Uterus (tissue), 4 donors: ENCODE results near the gene VRK2. TPM values are rescaled to one million over a fixed set of nuclear protein-coding genes. Genes with fewer than 3 reads are reported as not detected.

Experiments used
- DNase-seq, 2 donors: peaks; one replicate each; pipeline ENCODE4 v3.0.0-alpha.2; 2019 to 2020
- H3K27ac ChIP-seq, 2 donors: fragments of 200-600 bp; sonication (generic); 1 replicate in 1 of 2; 2 replicates in 1 of 2; pipeline ENCODE4 v1.5.1; 2016 to 2018
- H3K27me3 ChIP-seq, 2 donors: fragments of 200-600 bp; sonication (generic); one replicate each; pipeline ENCODE4 v1.5.1; 2018 to 2019; ENCODE audit warnings: control low read depth in 1 of 2
- H3K36me3 ChIP-seq, 2 donors: fragments of 200-600 bp; sonication (generic); one replicate each; pipeline ENCODE4 v1.5.1; 2019; ENCODE audit warnings: control low read depth in 1 of 2
- H3K4me1 ChIP-seq, 2 donors: fragments of 200-600 bp; sonication (generic); one replicate each; pipeline ENCODE4 v1.5.1; 2018 to 2019; ENCODE audit warnings: control low read depth in 1 of 2
- H3K4me3 ChIP-seq, 2 donors: fragments of 200-600 bp; sonication (generic); 1 replicate in 1 of 2; 2 replicates in 1 of 2; pipeline ENCODE4 v1.5.1; 2018 to 2019; ENCODE audit warnings: mild to moderate bottlenecking in 1 of 2
- H3K9me3 ChIP-seq, 2 donors: fragments of 200-600 bp; sonication (generic); one replicate each; pipeline ENCODE4 v1.5.1; 2019; ENCODE audit warnings: control low read depth in 1 of 2
- CTCF ChIP-seq, 4 experiments: fragments of 200-600 bp in 2 of 4; fragments of 450-650 bp in 2 of 4; sonication (generic) in 2 of 4; IDR thresholded peaks; one replicate each; pipeline ENCODE4 v1.5.1; 2016 to 2019; ENCODE audit warnings: antibody characterized with exemption in 4 of 4, mild to moderate bottlenecking in 2 of 4, moderate library complexity in 1 of 4
- POLR2A ChIP-seq, 2 donors: fragments of 450-650 bp; IDR thresholded peaks; one replicate each; pipeline ENCODE4 v1.6.1; 2016; ENCODE audit warnings: antibody characterized with exemption in 2 of 2, mild to moderate bottlenecking in 1 of 2, moderate library complexity in 1 of 2
- intact Hi-C: fragments of 100-400 bp; cut with DNase I; formaldehyde crosslinking; loops from one replicate; pipeline ENCODE4 v1.15.1; 2023; ENCODE audit warnings: low total_unique reads
- total RNA-seq, 4 donors: library from RNA; depleted of rRNA in 3 of 4; stranded (reverse); fragments of >200 nt in 3 of 4; gene quantifications; one replicate each; pipeline versions ENCODE4 v1.1.0 to v1.2.4, GENCODE V29; 2014 to 2023
- donor health status: DM: yes; HTN: yes; CAD: no.

Gene VRK2
- total RNA-seq, 4 donors from 2014 or later, result 17.1 to 30.3 (median 25.7) TPM

GRCh38 chr2:58207189-58207588 is 160.6 kb downstream of the VRK2 start:
- no peaks in the 10 kb centered on the region for H3K36me3 ChIP-seq
- intact Hi-C loops, result no loop called here
- H3K4me1 ChIP-seq, result no peaks in the 10 kb centered on the region
- no peaks in the 10 kb centered on the region for H3K27me3 ChIP-seq
- H3K27ac ChIP-seq, result no peak overlapping the region
- no peak for TF ChIP-seq CTCF (IDR thresholded peaks at IDR 0.05)
- no peak for TF ChIP-seq POLR2A (IDR thresholded peaks at IDR 0.05)
- H3K4me3 ChIP-seq, result no peak overlapping the region
- DNase-seq, result no peak
- H3K9me3 ChIP-seq, result no peaks in the 10 kb centered on the region

Other genes with a start within 250 kb of the VRK2 start
- gene FANCL, start 194.5 kb downstream of the VRK2 start, total RNA-seq, result 100 to 1,000 TPM in 2 of 4 donors, 10 to 100 TPM in 2; 69.8 to 302 (median 96.4) TPM